Duodenal mucosa (tissue), 2 donors: ENCODE results near the gene RNF213.

Source experiments
- H3K27ac ChIP-seq: one replicate; pipeline ENCODE4 v1.7.0; 2013; ENCODE audit warnings: low read depth, low read length
- H3K27me3 ChIP-seq, 2 donors: one replicate each; pipeline ENCODE4 v1.7.0; 2013; ENCODE audit warnings: low read length in 2 of 2, control low read depth in 1 of 2; ENCODE audit not compliant: insufficient read depth in 2 of 2, control insufficient read depth in 1 of 2
- H3K36me3 ChIP-seq, 2 donors: one replicate each; pipeline ENCODE4 v1.7.0; 2013; ENCODE audit warnings: low read length in 2 of 2, control low read depth in 1 of 2; ENCODE audit not compliant: insufficient read depth in 2 of 2, control insufficient read depth in 1 of 2
- H3K4me1 ChIP-seq, 2 donors: one replicate each; pipeline ENCODE4 v1.7.0; 2013; ENCODE audit warnings: low read length in 2 of 2, control low read depth in 1 of 2; ENCODE audit not compliant: insufficient read depth in 2 of 2, control insufficient read depth in 1 of 2
- H3K4me3 ChIP-seq, 2 donors: one replicate each; pipeline ENCODE4 v1.7.0; 2013; ENCODE audit warnings: low read length in 2 of 2, low read depth in 1 of 2
- H3K9ac ChIP-seq, 2 donors: one replicate each; pipeline ENCODE4 v1.7.0; 2013; ENCODE audit warnings: low read length in 2 of 2, low read depth in 1 of 2
- H3K9me3 ChIP-seq, 2 donors: one replicate each; pipeline ENCODE4 v1.7.0; 2013; ENCODE audit warnings: low read length in 2 of 2, control low read depth in 1 of 2; ENCODE audit not compliant: control insufficient read depth in 1 of 2

The RNF213 gene

DNA sequence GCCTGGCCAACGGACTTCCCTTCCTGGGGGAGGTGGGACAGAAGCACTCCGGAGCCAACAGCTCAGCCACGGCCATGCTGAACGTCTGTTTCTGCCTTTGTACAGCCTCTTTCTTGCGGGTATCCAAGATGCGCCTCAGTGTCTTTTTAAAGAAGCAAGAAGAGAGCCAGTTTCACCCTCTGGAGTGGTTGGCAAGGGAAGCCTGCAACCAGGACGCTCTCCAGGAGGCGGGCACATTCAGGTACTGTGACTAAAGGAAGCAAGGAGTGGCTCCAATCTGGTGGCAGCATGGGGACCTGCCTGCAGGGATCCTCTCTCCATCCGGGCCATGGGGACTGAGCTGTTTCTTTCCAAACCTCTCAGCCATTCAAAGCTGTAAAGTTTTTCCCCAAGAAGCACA lies 93.7 kb downstream of the RNF213 start:
- Histone ChIP-seq H3K36me3 (peaks cover 60 to 95% of the 10 kb centered on the region in 2 donors), H3K4me3 (no peak overlapping the region)

DNA sequence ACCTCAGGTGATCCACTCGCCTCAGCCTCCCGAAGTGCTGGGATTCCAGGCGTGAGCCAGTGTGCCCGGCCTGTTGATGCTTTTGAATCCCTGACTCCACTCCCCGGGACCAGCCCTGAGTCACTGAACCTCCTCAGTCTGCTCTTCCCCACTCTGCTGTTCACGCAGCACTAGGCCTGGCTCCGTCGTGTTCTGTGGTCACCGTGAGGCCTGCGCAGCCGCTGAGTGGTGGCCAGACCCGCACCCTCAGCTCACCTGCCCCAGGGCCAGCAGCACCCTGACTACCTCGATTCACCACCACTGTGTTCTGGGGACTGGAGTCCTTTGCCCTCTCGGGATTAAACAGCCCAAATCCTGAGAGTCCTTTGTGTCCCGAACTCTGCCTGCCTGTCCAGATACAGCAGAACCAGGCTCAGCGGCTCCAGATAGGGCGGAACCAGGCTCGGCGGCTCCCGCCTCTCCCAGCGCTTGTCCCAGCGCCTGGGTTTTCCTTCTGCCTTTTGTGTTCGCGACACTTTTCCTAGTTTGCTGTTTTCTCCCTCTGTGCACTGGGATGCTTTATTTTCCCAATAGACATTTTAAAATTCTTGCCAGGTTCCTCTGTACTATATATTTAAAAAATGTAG lies 95.7 kb downstream of the RNF213 start:
- H3K36me3 ChIP-seq: peaks cover 66 to 95% of the 10 kb centered on the region in 2 donors
- no peaks in the 10 kb centered on the region for H3K27me3 ChIP-seq

More for the DNA sequence above, 93.7 kb downstream of the RNF213 start:
- Histone ChIP-seq H3K27ac (no peak overlapping the region), H3K27me3 (no peaks in the 10 kb centered on the region), H3K9ac (no peak overlapping the region), H3K9me3 (no peaks in the 10 kb centered on the region), H3K4me1 (no peaks in the 10 kb centered on the region)

DNA sequence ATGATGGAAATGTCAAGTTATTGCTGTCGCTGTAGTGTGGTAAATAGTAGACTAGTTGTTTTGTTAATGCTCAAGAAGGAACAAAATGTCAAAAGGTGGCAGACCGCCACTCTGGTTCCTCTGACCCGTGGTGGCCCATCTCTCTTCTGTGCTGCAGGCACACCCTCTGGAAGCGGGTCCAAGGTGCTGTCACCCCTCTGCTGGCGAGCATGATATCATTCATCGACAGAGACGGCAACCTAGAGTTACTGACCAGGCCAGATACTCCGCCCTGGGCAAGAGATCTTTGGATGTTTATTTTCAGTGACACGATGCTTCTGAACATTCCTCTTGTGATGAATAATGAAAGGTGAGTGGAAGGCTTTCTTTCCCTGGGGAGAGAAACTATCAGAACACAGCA lies 97.5 kb downstream of the RNF213 start:
- Histone ChIP-seq H3K9ac (no peak overlapping the region), H3K27ac (no peak overlapping the region), H3K36me3 (peaks cover 65 to 95% of the 10 kb centered on the region in 2 donors), H3K9me3 (no peaks in the 10 kb centered on the region), H3K4me1 (no peaks in the 10 kb centered on the region), H3K4me3 (no peak overlapping the region), H3K27me3 (no peaks in the 10 kb centered on the region)

More for the DNA sequence above, 95.7 kb downstream of the RNF213 start:
- Histone ChIP-seq H3K4me1 (no peaks in the 10 kb centered on the region), H3K27ac (no peak overlapping the region), H3K9me3 (no peaks in the 10 kb centered on the region), H3K4me3 (no peak overlapping the region), H3K9ac (no peak overlapping the region)

DNA sequence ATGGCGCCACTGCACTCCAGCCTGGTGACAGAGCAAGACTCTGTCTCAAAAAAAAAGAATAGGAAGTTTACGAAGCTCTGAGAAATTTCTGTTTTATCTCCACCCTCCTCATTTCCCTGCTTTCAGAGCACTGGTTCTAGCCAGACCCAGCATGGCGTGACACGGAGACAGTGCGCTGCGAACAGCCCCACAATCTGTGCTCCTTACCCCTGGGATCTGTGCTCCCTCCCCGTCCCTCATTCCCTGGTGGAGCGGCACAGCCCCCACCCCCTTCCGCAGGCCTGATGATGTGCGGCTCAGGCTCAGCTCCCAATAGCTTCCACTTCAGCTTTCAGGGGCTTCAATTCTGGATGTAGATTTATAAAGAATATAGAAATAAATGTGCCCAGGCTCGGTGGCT lies 98.2 kb downstream of the RNF213 start:
- Histone ChIP-seq H3K27ac (no peak overlapping the region), H3K27me3 (no peaks in the 10 kb centered on the region), H3K4me3 (no peak overlapping the region), H3K9me3 (no peaks in the 10 kb centered on the region), H3K9ac (no peak overlapping the region), H3K36me3 (peaks cover 65 to 95% of the 10 kb centered on the region in 2 donors), H3K4me1 (no peaks in the 10 kb centered on the region)

DNA sequence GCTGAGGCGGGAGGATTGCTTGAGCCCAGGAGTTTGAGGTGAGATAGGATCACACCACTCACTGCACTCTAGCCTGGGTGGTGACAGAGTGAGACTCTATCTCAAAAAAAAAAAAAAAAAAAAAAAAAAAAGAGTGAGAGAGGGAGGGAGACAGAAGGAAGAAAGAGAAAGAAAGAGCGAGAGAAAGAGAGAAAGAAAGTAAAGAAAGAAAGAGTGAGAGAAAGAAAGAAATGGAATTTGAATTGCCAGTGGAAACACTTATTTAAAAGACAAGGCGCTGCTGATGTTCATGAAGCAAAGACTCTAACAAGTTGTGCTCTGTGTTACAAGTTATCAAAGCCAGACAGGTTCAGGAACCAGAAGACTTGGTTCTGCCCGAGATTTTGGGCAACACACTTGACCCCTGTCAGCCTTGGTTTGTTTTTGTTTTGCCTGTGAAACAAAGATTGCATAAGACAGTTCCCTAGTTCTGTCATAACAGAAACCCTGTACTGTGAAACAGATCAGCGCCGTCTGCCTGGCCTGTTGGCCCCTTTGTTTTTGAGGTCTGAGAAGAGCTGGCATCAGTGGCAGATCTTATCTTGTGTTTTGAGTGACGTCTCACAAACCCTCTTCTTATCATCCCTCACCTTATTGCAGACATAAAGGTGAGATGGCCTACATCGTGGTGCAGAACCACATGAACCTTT lies 98.9 kb downstream of the RNF213 start:
- Histone ChIP-seq H3K9ac (no peak overlapping the region), H3K4me3 (no peak overlapping the region), H3K9me3 (no peaks in the 10 kb centered on the region), H3K27me3 (no peaks in the 10 kb centered on the region), H3K36me3 (peaks cover 63 to 95% of the 10 kb centered on the region in 2 donors), H3K4me1 (no peaks in the 10 kb centered on the region), H3K27ac (no peak overlapping the region)

DNA sequence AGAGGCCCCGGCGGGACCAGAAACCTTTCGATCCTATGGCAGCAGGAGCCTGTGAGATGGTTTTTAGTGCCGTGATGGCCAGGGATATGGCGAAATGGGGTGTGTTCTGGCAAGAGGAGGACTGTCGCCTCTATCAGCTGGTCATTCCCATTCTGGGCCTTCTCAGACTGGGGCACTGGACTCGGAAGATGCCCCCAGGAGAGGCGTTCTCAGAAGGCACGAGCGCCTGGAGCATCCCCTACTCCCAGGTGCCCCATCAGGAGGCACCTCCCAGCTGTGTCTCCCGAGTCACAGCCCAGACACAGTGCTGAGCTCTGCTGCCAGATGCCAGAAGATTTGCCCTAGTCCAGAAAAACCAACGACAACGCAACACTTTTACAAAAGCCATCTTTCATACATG lies 99.7 kb downstream of the RNF213 start:
- Histone ChIP-seq H3K36me3 (peaks cover 66 to 97% of the 10 kb centered on the region in 2 donors), H3K27me3 (no peaks in the 10 kb centered on the region), H3K9ac (no peak overlapping the region), H3K9me3 (no peaks in the 10 kb centered on the region), H3K27ac (no peak overlapping the region), H3K4me3 (no peak overlapping the region), H3K4me1 (no peaks in the 10 kb centered on the region)

DNA sequence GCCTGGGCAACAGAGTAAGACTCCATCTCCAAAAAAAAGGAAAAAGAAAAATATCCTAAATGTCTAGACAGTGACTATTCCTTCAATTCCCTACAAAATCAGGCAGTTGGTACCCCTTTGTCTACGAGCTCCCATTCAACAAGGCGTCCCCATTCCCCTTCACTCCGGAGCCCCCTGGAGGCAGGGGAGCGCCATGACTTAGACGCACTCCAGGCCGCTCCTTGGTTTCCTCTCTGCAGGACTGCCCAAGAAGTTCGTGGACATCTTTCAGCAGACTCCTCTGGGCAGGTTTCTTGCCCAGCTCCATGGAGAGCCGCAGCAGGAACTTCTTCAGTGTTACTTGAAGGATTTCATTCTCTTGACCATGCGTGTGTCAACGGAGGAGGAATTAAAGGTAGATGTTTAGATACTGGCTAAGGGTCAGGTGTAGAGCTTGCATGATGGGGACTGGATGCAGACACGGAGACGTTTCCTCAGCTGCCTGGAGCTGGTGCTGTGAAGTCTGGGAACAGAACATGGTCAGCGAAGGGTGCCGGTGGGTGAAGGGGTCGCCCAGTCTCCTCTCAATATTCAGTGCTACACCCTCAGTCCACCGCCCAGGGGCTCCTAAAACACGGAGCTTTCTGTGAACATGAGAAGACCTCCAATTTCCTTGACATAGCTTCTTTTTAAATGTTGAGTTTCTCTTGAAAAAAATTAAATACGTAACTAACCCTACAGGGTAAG lies 101.0 kb downstream of the RNF213 start:
- H3K4me1 ChIP-seq: no peaks in the 10 kb centered on the region
- H3K4me3 ChIP-seq: no peak overlapping the region
- H3K9ac ChIP-seq: no peak overlapping the region
- H3K27ac ChIP-seq: no peak overlapping the region
- no peaks in the 10 kb centered on the region for H3K9me3 ChIP-seq
- peaks cover 68 to 96% of the 10 kb centered on the region in 2 donors for H3K36me3 ChIP-seq
- no peaks in the 10 kb centered on the region for H3K27me3 ChIP-seq

DNA sequence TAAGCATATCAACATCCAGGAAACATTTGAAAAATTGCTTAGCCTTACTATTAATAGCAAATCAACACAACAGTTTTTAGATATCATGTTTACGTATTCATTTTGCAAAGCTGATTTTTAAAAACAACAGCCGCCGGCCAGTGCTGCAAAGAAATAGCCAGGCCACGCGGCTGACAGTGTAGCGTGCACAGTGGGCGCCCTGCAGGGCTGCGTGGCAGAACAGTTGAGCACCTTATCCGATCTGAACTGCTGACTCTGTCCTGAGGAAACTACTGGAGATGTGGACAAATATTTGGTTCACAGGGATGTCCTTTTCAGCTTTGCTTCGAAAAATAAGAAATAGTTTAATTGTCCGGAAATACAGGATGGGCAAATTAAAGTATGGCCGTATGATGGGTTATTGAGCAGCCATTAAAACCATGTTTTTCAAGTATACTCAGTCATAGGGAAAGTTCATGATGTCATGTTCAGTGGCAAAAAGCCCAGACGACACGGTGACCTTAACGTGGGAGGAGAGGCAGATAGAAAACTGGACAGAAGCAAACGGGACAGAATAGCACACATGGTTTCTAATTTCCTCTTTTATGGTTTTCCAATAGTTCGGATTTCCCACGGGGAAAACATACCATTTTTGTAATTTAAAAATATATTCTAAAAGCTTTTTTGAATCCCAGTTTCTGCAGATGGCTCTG lies 101.9 kb downstream of the RNF213 start:
- Histone ChIP-seq H3K4me3 (no peak overlapping the region), H3K4me1 (no peaks in the 10 kb centered on the region), H3K9ac (no peak overlapping the region), H3K27me3 (no peaks in the 10 kb centered on the region), H3K36me3 (peaks cover 73 to 96% of the 10 kb centered on the region in 2 donors), H3K27ac (no peak overlapping the region), H3K9me3 (no peaks in the 10 kb centered on the region)

DNA sequence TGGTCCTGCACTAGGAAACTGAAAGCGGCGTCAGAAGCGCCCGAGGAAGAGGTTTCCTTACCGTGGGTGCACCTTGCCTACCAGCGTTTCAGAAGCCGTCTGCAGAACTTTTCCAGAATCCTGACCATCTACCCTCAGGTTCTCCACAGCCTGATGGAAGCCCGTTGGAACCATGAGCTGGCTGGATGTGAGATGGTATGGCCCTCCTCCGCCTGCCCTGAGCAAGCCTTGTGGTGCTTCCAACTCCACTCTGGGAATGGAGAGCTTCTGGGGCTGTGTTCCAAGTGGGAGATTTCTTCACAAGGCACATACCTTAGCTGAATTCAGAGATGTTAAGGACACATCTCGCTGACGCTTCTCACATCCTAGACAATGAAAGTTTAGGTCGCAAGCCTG lies 102.5 kb downstream of the RNF213 start:
- H3K27ac ChIP-seq: no peak overlapping the region
- H3K9ac ChIP-seq: no peak overlapping the region

More for the DNA sequence above, 102.5 kb downstream of the RNF213 start:
- Histone ChIP-seq H3K36me3 (peaks cover 68 to 96% of the 10 kb centered on the region in 2 donors), H3K9me3 (no peaks in the 10 kb centered on the region), H3K4me3 (no peak overlapping the region), H3K27me3 (no peaks in the 10 kb centered on the region), H3K4me1 (no peaks in the 10 kb centered on the region)
